Cardiac septum (tissue), 1 donor: ENCODE results near the gene FAM181B. TPM values are rescaled to one million over a fixed set of nuclear protein-coding genes. Genes with fewer than 3 reads are reported as not detected.

ENCODE experiments used
- DNase-seq: peaks from one replicate; pipeline ENCODE4 v3.0.0-alpha.2; 2020; ENCODE audit warnings: low spot score
- intact Hi-C: fragments of 100-400 bp; cut with DNase I; formaldehyde crosslinking; loops from one replicate; pipeline ENCODE4 v1.14.0; 2022
- total RNA-seq: library from RNA; stranded (reverse); fragmentation: NEBNext Ultra II Directional; extraction: Animal tissue kit (Norgen Biotek cat#: 25700); gene quantifications from one replicate; pipeline ENCODE4 v1.2.1, GENCODE V29; 2021
- donor health status: DM: no; HTN: no; CAD: no.

FAM181B gene
- total RNA-seq, 1 donor from 2014 or later = 0.27 TPM

- intact Hi-C loops = no loop called here
- no peak for DNase-seq
Observed at GRCh38 chr11:82734120-82734479, 436 bp upstream of the FAM181B start.

GRCh38 chr11:82732734-82733443 lies 775 bp downstream of the FAM181B start:
- DNase-seq = no peak
- intact Hi-C loops = no loop called here

- intact Hi-C loops = no loop called here
- no peak for DNase-seq
Observed at GRCh38 chr11:82732348-82732733, 1.3 kb downstream of the FAM181B start.

GRCh38 chr11:82731691-82732277 lies 1.9 kb downstream of the FAM181B start:
- intact Hi-C loops = no loop called here
- no peak for DNase-seq

GRCh38 chr11:82730754-82731153 lies 2.9 kb downstream of the FAM181B start:
- intact Hi-C loops = no loop called here
- DNase-seq = no peak

- intact Hi-C loops = no loop called here
- DNase-seq = no peak
Observed at GRCh38 chr11:82730286-82730685, 3.4 kb downstream of the FAM181B start.

GRCh38 chr11:82724026-82724425 lies 9.6 kb downstream of the FAM181B start:
- DNase-seq = no peak

GRCh38 chr11:82722231-82722630 lies 11.4 kb downstream of the FAM181B start:
- no peak for DNase-seq
- intact Hi-C loops = loop anchor here (10.0 kb wide), 1 partner anchor 523 kb away; no protein-coding TSS in a partner anchor

More at GRCh38 chr11:82724026-82724425, 9.6 kb downstream of the FAM181B start:
- intact Hi-C loops = loop anchor here (10.0 kb wide), 1 partner anchor 521 kb away; no protein-coding TSS in a partner anchor

- no peak for DNase-seq
- intact Hi-C loops = loop anchor here (10.0 kb wide), 1 partner anchor 524 kb away; no protein-coding TSS in a partner anchor
Observed at GRCh38 chr11:82720267-82721065, 13.2 kb downstream of the FAM181B start.

GRCh38 chr11:82719361-82720105 lies 14.1 kb downstream of the FAM181B start:
- intact Hi-C loops = loop anchor here (5.0 to 10.0 kb wide), 2 partner anchors 148 to 525 kb away; no protein-coding TSS in a partner anchor
- DNase-seq = no peak

GRCh38 chr11:82718821-82719220 lies 14.8 kb downstream of the FAM181B start:
- intact Hi-C loops = loop anchor here (5.0 kb wide), 1 partner anchor 148 kb away; no protein-coding TSS in a partner anchor
- no peak for DNase-seq

- DNase-seq = no peak
- intact Hi-C loops = loop anchor here (5.0 kb wide), 1 partner anchor 149 kb away; no protein-coding TSS in a partner anchor
Observed at GRCh38 chr11:82718307-82718706, 15.4 kb downstream of the FAM181B start.

GRCh38 chr11:82714346-82715174 lies 19.1 kb downstream of the FAM181B start:
- intact Hi-C loops = loop anchor here (5.0 kb wide), 1 partner anchor 153 kb away; no protein-coding TSS in a partner anchor
- no peak for DNase-seq

- intact Hi-C loops = no loop called here
- DNase-seq = no peak
Observed at GRCh38 chr11:82711648-82712047, 22.0 kb downstream of the FAM181B start.

GRCh38 chr11:82703796-82704195 lies 29.9 kb downstream of the FAM181B start:
- no peak for DNase-seq
- intact Hi-C loops = no loop called here

- DNase-seq = no peak
- intact Hi-C loops = no loop called here
Observed at GRCh38 chr11:82703226-82703625, 30.4 kb downstream of the FAM181B start.

GRCh38 chr11:82701847-82702520 lies 31.7 kb downstream of the FAM181B start:
- intact Hi-C loops = no loop called here
- no peak for DNase-seq
